H1 (cell line): ENCODE results near the gene ARHGEF4. TPM values are rescaled to one million over a fixed set of nuclear protein-coding genes. Genes with fewer than 3 reads are reported as not detected.

ENCODE experiments used
- CTCF ChIA-PET: fragments of 300-600 bp; sonication (Branson Sonifier 250); formaldehyde crosslinking; loops from one replicate; lab custom pipeline; 2021; ENCODE audit not compliant: partially characterized antibody; lab: Charles Lee
- POLR2A ChIA-PET: fragments of 300-600 bp; sonication (Branson Sonifier 250); formaldehyde crosslinking; loops from one replicate; lab custom pipeline; 2021; ENCODE audit warnings: inconsistent platforms; ENCODE audit not compliant: partially characterized antibody; lab: Charles Lee
- DNase-seq, 2 experiments: peaks; one replicate each; pipeline versions ENCODE4 v3.0.0 to v3.0.0-alpha.2; 2010 to 2022; ENCODE audit warnings: low spot score in 2 of 2, low read depth in 1 of 2, mixed read lengths in 1 of 2
- FAIRE-seq: peaks from 2 replicates; lab custom pipeline; 2011; peaks lifted over from hg19 to GRCh38; lab: Jason Lieb, UNC
- H2AFZ ChIP-seq: 2 replicates; pipeline ENCODE4 v1.8.1; 2012; ENCODE audit warnings: low read length, inconsistent platforms
- H2AK5ac ChIP-seq: 2 replicates; pipeline ENCODE4 v1.6.1; 2013; ENCODE audit warnings: low read depth, low read length
- H2BK120ac ChIP-seq: replicated peaks from 2 replicates; pipeline ENCODE3; 2013; ENCODE audit warnings: low read depth, low read length, inconsistent platforms
- H2BK12ac ChIP-seq: 2 replicates; pipeline ENCODE4 v1.6.1; 2013; ENCODE audit warnings: low read depth, low read length
- H2BK15ac ChIP-seq: 2 replicates; pipeline ENCODE4 v1.6.1; 2013; ENCODE audit warnings: low read length
- H2BK20ac ChIP-seq: 2 replicates; pipeline ENCODE4 v1.6.1; 2013; ENCODE audit warnings: low read length
- H2BK5ac ChIP-seq: 2 replicates; pipeline ENCODE4 v1.6.1; 2013; ENCODE audit warnings: low read depth, low read length
- H3K14ac ChIP-seq: 2 replicates; pipeline ENCODE4 v1.6.1; 2013; ENCODE audit warnings: inconsistent platforms; ENCODE audit not compliant: insufficient read length
- H3K18ac ChIP-seq: 2 replicates; pipeline ENCODE4 v1.6.1; 2013; ENCODE audit warnings: low read length; ENCODE audit errors: extremely low read depth
- H3K23ac ChIP-seq: 2 replicates; pipeline ENCODE4 v1.6.1; 2013; ENCODE audit warnings: inconsistent platforms; ENCODE audit not compliant: insufficient read length
- H3K23me2 ChIP-seq: 2 replicates; pipeline ENCODE4 v1.6.1; 2013; ENCODE audit warnings: low read depth, low read length
- H3K27ac ChIP-seq: 2 replicates; pipeline ENCODE4 v1.6.1; 2011; ENCODE audit warnings: low read depth, low read length, inconsistent platforms
- H3K27me3 ChIP-seq, 4 experiments: replicated peaks in 1 of 4; 1 replicate in 1 of 4; 2 replicates in 3 of 4; pipeline versions ENCODE4 v1.6.1 to v1.8.1; 2011 to 2013; ENCODE audit warnings: low read length in 3 of 4, mild to moderate bottlenecking in 3 of 4, inconsistent platforms in 2 of 4, mixed read lengths in 2 of 4, moderate library complexity in 1 of 4; ENCODE audit not compliant: control insufficient read depth in 3 of 4, insufficient read depth in 3 of 4; ENCODE audit errors: extremely low read depth in 1 of 4
- H3K36me3 ChIP-seq, 4 experiments: 2 replicates each; pipeline versions ENCODE4 v1.6.1 to v1.8.1; 2011 to 2013; ENCODE audit warnings: mild to moderate bottlenecking in 4 of 4, low read length in 3 of 4, moderate library complexity in 2 of 4, control low read depth in 1 of 4, inconsistent platforms in 1 of 4; ENCODE audit not compliant: insufficient read depth in 4 of 4, control insufficient read depth in 2 of 4
- H3K4ac ChIP-seq: replicated peaks from 2 replicates; pipeline ENCODE3; 2013; ENCODE audit warnings: low read length, low read depth, mixed read lengths, inconsistent platforms; ENCODE audit not compliant: insufficient read length
- H3K4me1 ChIP-seq, 4 experiments: replicated peaks in 1 of 4; 1 replicate in 1 of 4; 2 replicates in 3 of 4; pipeline versions ENCODE4 v1.6.1 to v1.8.1; 2011 to 2013; ENCODE audit warnings: low read length in 3 of 4, inconsistent platforms in 2 of 4, mixed read lengths in 1 of 4; ENCODE audit not compliant: insufficient read depth in 4 of 4, control insufficient read depth in 3 of 4
- H3K4me2 ChIP-seq, 2 experiments: 2 replicates each; pipeline versions ENCODE4 v1.6.1 to v1.8.1; 2011 to 2013; ENCODE audit warnings: low read depth in 2 of 2, low read length in 2 of 2, control low read depth in 1 of 2, inconsistent platforms in 1 of 2, mild to moderate bottlenecking in 1 of 2; ENCODE audit not compliant: insufficient read depth in 1 of 2
- H3K4me3 ChIP-seq, 4 experiments: fragments of 200-600, 300-600 bp in 1 of 4; sonication (generic), shearing (Covaris generic), sonication (Bioruptor Twin) in 1 of 4; 2 replicates each; pipeline versions ENCODE4 v1.5.1 to v1.8.1; 2011 to 2016; ENCODE audit warnings: low read length in 4 of 4, low read depth in 3 of 4, control low read depth in 2 of 4, inconsistent platforms in 2 of 4, mild to moderate bottlenecking in 2 of 4, mixed read lengths in 1 of 4, moderate library complexity in 1 of 4; ENCODE audit not compliant: insufficient read depth in 2 of 4; ENCODE audit errors: extremely low read depth in 1 of 4
- H3K56ac ChIP-seq: replicated peaks from 2 replicates; pipeline ENCODE3; 2013; ENCODE audit warnings: low read depth, mild to moderate bottlenecking, mixed read lengths, low read length, inconsistent platforms; ENCODE audit not compliant: insufficient read length
- H3K79me1 ChIP-seq: 2 replicates; pipeline ENCODE4 v1.6.1; 2013; ENCODE audit warnings: low read depth, low read length, control low read depth
- H3K79me2 ChIP-seq, 2 experiments: 2 replicates each; pipeline versions ENCODE4 v1.6.1 to v1.8.1; 2012 to 2013; ENCODE audit warnings: low read length in 2 of 2, mild to moderate bottlenecking in 2 of 2, inconsistent platforms in 1 of 2; ENCODE audit not compliant: insufficient read depth in 2 of 2, control insufficient read depth in 1 of 2
- H3K9ac ChIP-seq, 4 experiments: replicated peaks in 1 of 4; 1 replicate in 1 of 4; 2 replicates in 3 of 4; pipeline versions ENCODE4 v1.6.1 to v1.8.1; 2011 to 2013; ENCODE audit warnings: low read depth in 3 of 4, low read length in 3 of 4, control low read depth in 2 of 4, mild to moderate bottlenecking in 2 of 4, moderate library complexity in 2 of 4, inconsistent platforms in 1 of 4; ENCODE audit errors: extremely low read depth in 1 of 4
- H3K9me3 ChIP-seq, 2 experiments: 2 replicates each; pipeline versions ENCODE4 v1.6.1 to v1.8.1; 2012 to 2013; ENCODE audit warnings: mild to moderate bottlenecking in 2 of 2, moderate library complexity in 2 of 2, control low read depth in 1 of 2, inconsistent platforms in 1 of 2, low read depth in 1 of 2, low read length in 1 of 2, mixed read lengths in 1 of 2; ENCODE audit not compliant: insufficient read depth in 2 of 2
- H4K20me1 ChIP-seq, 2 experiments: replicated peaks in 1 of 2; 2 replicates each; pipeline versions ENCODE3 to v1.8.1; 2011 to 2013; ENCODE audit warnings: inconsistent platforms in 2 of 2, low read length in 2 of 2, mild to moderate bottlenecking in 1 of 2; ENCODE audit not compliant: insufficient read depth in 2 of 2, control insufficient read depth in 1 of 2
- H4K5ac ChIP-seq: 2 replicates; pipeline ENCODE4 v1.6.1; 2013; ENCODE audit warnings: low read length, low read depth, mixed read lengths, inconsistent platforms; ENCODE audit not compliant: insufficient read length
- H4K8ac ChIP-seq: 2 replicates; pipeline ENCODE4 v1.8.0; 2013; ENCODE audit warnings: mild to moderate bottlenecking, moderate library complexity, low read length, inconsistent platforms; ENCODE audit not compliant: insufficient read depth; ENCODE audit errors: extremely low read depth
- H4K91ac ChIP-seq: replicated peaks from 2 replicates; pipeline ENCODE3; 2013; ENCODE audit warnings: low read length, mixed read lengths, inconsistent platforms; ENCODE audit not compliant: insufficient read length
- CREB1 ChIP-seq: IDR thresholded peaks from 2 replicates; pipeline ENCODE4 v1.6.1; 2012; ENCODE audit warnings: inconsistent platforms
- JUN ChIP-seq: IDR thresholded peaks from 2 replicates; pipeline ENCODE4 v1.6.1; 2011; ENCODE audit warnings: low read depth, mild to moderate bottlenecking, improper control_type of control experiment, low read length
- NRF1 ChIP-seq: IDR thresholded peaks from 2 replicates; pipeline ENCODE4 v1.6.1; 2011; ENCODE audit warnings: mild to moderate bottlenecking, low read depth, low read length, improper control_type of control experiment
- POU5F1 ChIP-seq: IDR thresholded peaks from 2 replicates; pipeline ENCODE4 v1.6.1; 2011; ENCODE audit warnings: low read depth, mild to moderate bottlenecking, low read length, moderate library complexity
- WGBS, 2 experiments: shearing (Covaris generic) in 1 of 2; methylation state at CpG; one replicate each; pipeline versions ENCODE4 v1.1.6 to v1.1.7; 2013 to 2015; ENCODE audit warnings: low lambda C conversion rate in 2 of 2, mixed read lengths in 2 of 2, inconsistent platforms in 1 of 2, low coverage in 1 of 2, missing lambda C conversion rate in 1 of 2; ENCODE audit not compliant: insufficient replicate concordance in 2 of 2, insufficient coverage in 1 of 2, insufficient read length in 1 of 2; ENCODE audit errors: extremely low coverage in 1 of 2, missing lambda C conversion rate in 1 of 2; 5-methylcytosine and 5-hydroxymethylcytosine counted together
- polyA plus RNA-seq, 7 experiments: library from polyadenylated mRNA; depleted of rRNA in 3 of 7; stranded (reverse) in 5 of 7; unstranded in 2 of 7; fragments of >200 nt in 5 of 7; fragments of 200-250 nt in 2 of 7; gene quantifications; 1 replicate in 5 of 7; 2 replicates in 1 of 7; 4 replicates in 1 of 7; pipeline versions ENCODE4 v1.2.1 to v1.2.3, GENCODE V29; 2011 to 2013; ENCODE audit warnings: missing spikeins in 2 of 7, mixed read lengths in 2 of 7
- total RNA-seq: library from RNA; stranded (reverse); fragmentation: NEBNext Ultra II Directional; extraction: Animal tissue kit (Norgen Biotek cat#: 25700); gene quantifications from 2 replicates; pipeline ENCODE4 v1.2.1, GENCODE V29; 2021
- TF ChIP-seq, protein P1 (sequence below): IDR thresholded peaks from 2 replicates; pipeline ENCODE4 v1.6.1; 2012; ENCODE audit warnings: low read length, inconsistent platforms
- TF ChIP-seq, protein P2 (sequence below): IDR thresholded peaks from 2 replicates; pipeline ENCODE4 v1.6.1; 2011; ENCODE audit warnings: low read depth, mild to moderate bottlenecking, low read length; ENCODE audit not compliant: insufficient read depth

ARHGEF4 gene
- total and polyA plus RNA-seq, 2 of the 8 experiments (the other 6 are each of a cell fraction or from before 2014, with no cell fraction given): 10.6 to 14.6 TPM

DNA sequence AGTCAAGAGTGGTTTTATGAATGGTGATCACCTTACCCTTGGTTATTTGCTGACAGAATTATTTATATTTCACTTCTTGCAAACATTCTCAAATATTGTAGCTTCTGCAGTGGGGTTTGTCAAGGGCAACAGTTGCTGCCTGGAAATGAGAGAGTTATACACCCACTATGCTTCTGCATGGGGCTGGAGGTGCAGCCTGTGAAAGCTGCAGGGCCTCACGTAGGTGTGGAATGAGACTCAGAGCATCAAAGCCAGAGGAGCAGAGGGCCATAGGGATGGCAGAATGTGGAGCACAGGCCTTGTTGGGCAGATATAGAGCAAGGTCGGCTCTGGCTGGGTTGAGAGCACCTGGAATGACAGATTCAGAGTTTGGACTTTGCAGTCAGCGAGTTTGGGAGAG is 128.2 kb downstream of the ARHGEF4 start:
- FAIRE-seq (no peak), DNase-seq (no peak)
- Histone ChIP-seq H3K27me3 (peaks cover 24 to 52% (median 46%) of the 10 kb centered on the region in 4 experiments), H2BK12ac (no peak overlapping the region; the same call in 1 of the 2 replicates), H3K4me3 (no peak overlapping the region), H3K27ac (no peak overlapping the region), H3K23me2 (peaks cover 9% of the 10 kb centered on the region; the same call in 1 of the 2 replicates), H3K9me3 (no peaks in the 10 kb centered on the region), H3K4me2 (peak overlapping the region; percentile 73 to 95; a peak in 2 of 4 replicates), H4K8ac (no peak overlapping the region), H2BK20ac (peak overlapping the region; percentile 68; the same call in 1 of the 2 replicates), H4K20me1 (peaks cover 0 to 9% of the 10 kb centered on the region in 2 experiments), H2AFZ (no peak overlapping the region), H4K5ac (no peak overlapping the region), H2AK5ac (no peak overlapping the region; the same call in 1 of the 2 replicates), H2BK5ac (no peak overlapping the region), H2BK120ac (no peak overlapping the region), H3K56ac (no peak overlapping the region), H4K91ac (no peak overlapping the region), H3K79me1 (no peaks in the 10 kb centered on the region), H3K79me2 (no peaks in the 10 kb centered on the region), H3K9ac (no peak overlapping the region), H3K23ac (no peak overlapping the region), H3K4me1 (peaks cover 22 to 43% (median 27%) of the 10 kb centered on the region in 4 experiments), H2BK15ac (no peak overlapping the region; the same call in 1 of the 2 replicates), H3K4ac (no peak overlapping the region), H3K18ac (no peak overlapping the region), H3K36me3 (no peaks in the 10 kb centered on the region; a peak in 1 of 8 replicates), H3K14ac (no peak overlapping the region)
- POLR2A ChIA-PET: no interaction called here
- CTCF ChIA-PET: interaction anchor here (0.7 to 1.8 kb wide), 18 partner anchors 10 to 203 kb away, joined by 3 to 8 read pairs (median 3); no protein-coding TSS in a partner anchor
- 90% methylated on average over 3 of the region's 3 CpGs; no CpG with 5 or more reads in 1 of the 2 experiments for WGBS, 2 experiments
- TF ChIP-seq POU5F1 (no peak), JUN (no peak), CREB1 (no peak), NRF1 (no peak)
- TF ChIP-seq, protein P1, sequence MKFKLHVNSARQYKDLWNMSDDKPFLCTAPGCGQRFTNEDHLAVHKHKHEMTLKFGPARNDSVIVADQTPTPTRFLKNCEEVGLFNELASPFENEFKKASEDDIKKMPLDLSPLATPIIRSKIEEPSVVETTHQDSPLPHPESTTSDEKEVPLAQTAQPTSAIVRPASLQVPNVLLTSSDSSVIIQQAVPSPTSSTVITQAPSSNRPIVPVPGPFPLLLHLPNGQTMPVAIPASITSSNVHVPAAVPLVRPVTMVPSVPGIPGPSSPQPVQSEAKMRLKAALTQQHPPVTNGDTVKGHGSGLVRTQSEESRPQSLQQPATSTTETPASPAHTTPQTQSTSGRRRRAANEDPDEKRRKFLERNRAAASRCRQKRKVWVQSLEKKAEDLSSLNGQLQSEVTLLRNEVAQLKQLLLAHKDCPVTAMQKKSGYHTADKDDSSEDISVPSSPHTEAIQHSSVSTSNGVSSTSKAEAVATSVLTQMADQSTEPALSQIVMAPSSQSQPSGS: no peak
- TF ChIP-seq, protein P2, sequence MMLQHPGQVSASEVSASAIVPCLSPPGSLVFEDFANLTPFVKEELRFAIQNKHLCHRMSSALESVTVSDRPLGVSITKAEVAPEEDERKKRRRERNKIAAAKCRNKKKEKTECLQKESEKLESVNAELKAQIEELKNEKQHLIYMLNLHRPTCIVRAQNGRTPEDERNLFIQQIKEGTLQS: no peak
